ENCODE measurements around the gene LKAAEAR1. TPM values are rescaled to one million over a fixed set of nuclear protein-coding genes. Genes with fewer than 3 reads are reported as not detected.

The LKAAEAR1 gene
- total RNA-seq, 4 donors from 2014 or later, result not detected

- H3K9me3 ChIP-seq, result no peaks in the 10 kb centered on the region
- peak within 1 kb of the TSS; percentile 73 to 95 (median 82) for H3K27ac ChIP-seq
- H3K27me3 ChIP-seq, result peaks cover 0 to 15% of the 10 kb centered on the region in 2 donors
- peak in 1 of 3 donors; percentile 67 for DNase-seq
- peak within 1 kb of the TSS; percentile 63 to 81 (median 75) for H3K4me3 ChIP-seq
- TF ChIP-seq POLR2A (IDR thresholded peaks at IDR 0.05) (no peak), CTCF (IDR thresholded peaks at IDR 0.05) (no peak)
- H3K4me1 ChIP-seq, result peaks cover 0 to 40% (median 22%) of the 10 kb centered on the region in 4 donors
- peaks cover 0 to 5% (median 0%) of the 10 kb centered on the region in 3 donors for H3K36me3 ChIP-seq
Measured at GRCh38 chr20:64080013-64080812, 4.0 kb downstream of the LKAAEAR1 start, which contains the start of gene OPRL1. OPRL1 (plus strand) TSS chr20:64080082; CDS start chr20:64092721, 12,639 bp downstream.

GRCh38 chr20:64079273-64080012, 4.8 kb downstream of the LKAAEAR1 start, which contains the start of gene RGS19:
RGS19 (minus strand) TSS chr20:64079518; CDS start chr20:64076886, 2,632 bp downstream.
- H3K27me3 ChIP-seq, result peaks cover 0 to 9% of the 10 kb centered on the region in 2 donors
- TF ChIP-seq POLR2A (IDR thresholded peaks at IDR 0.05) (no peak), CTCF (IDR thresholded peaks at IDR 0.05) (no peak)

GRCh38 chr20:64078934-64079272, 5.3 kb downstream of the LKAAEAR1 start:
- H3K4me1 ChIP-seq, result peaks cover 0 to 34% (median 19%) of the 10 kb centered on the region in 4 donors
- H3K27me3 ChIP-seq, result peaks cover 0 to 5% of the 10 kb centered on the region in 2 donors
- no peak for TF ChIP-seq CTCF (IDR thresholded peaks at IDR 0.05)
- TF ChIP-seq POLR2A (IDR thresholded peaks at IDR 0.05), result no peak
- DNase-seq, result no peak
- peak overlapping the region; percentile 63 to 81 (median 75) for H3K4me3 ChIP-seq
- no peaks in the 10 kb centered on the region for H3K9me3 ChIP-seq
- H3K27ac ChIP-seq, result peak overlapping the region; percentile 73 to 95 (median 82)
- H3K36me3 ChIP-seq, result peaks cover 0 to 12% (median 0%) of the 10 kb centered on the region in 3 donors

More at GRCh38 chr20:64079273-64080012, 4.8 kb downstream of the LKAAEAR1 start, which contains the start of gene RGS19:
- Histone ChIP-seq H3K4me1 (peaks cover 0 to 39% (median 22%) of the 10 kb centered on the region in 4 donors), H3K36me3 (peaks cover 0 to 7% (median 0%) of the 10 kb centered on the region in 3 donors), H3K27ac (peak within 1 kb of the TSS; percentile 73 to 95 (median 82)), H3K9me3 (no peaks in the 10 kb centered on the region), H3K4me3 (peak within 1 kb of the TSS; percentile 63 to 81 (median 75))
- peak; percentile 71 to 94 (median 93) for DNase-seq

GRCh38 chr20:64077876-64078551, 6.2 kb downstream of the LKAAEAR1 start:
- no peaks in the 10 kb centered on the region for H3K9me3 ChIP-seq
- peaks cover 0 to 21% (median 0%) of the 10 kb centered on the region in 3 donors for H3K36me3 ChIP-seq
- no peaks in the 10 kb centered on the region for H3K27me3 ChIP-seq
- peaks cover 0 to 25% (median 12%) of the 10 kb centered on the region in 4 donors for H3K4me1 ChIP-seq
- H3K4me3 ChIP-seq, result peak overlapping the region; percentile 63 to 81 (median 75)
- DNase-seq, result peak in 2 of 3 donors; percentile 91 to 92
- TF ChIP-seq POLR2A (IDR thresholded peaks at IDR 0.05) (no peak), CTCF (IDR thresholded peaks at IDR 0.05) (no peak)
- peak overlapping the region; percentile 73 to 95 (median 82) for H3K27ac ChIP-seq

- Histone ChIP-seq H3K27ac (peak overlapping the region; percentile 73 to 95 (median 82)), H3K9me3 (no peaks in the 10 kb centered on the region), H3K27me3 (no peaks in the 10 kb centered on the region), H3K36me3 (peaks cover 0 to 25% (median 0%) of the 10 kb centered on the region in 3 donors), H3K4me1 (peaks cover 0 to 28% (median 10%) of the 10 kb centered on the region in 4 donors), H3K4me3 (peak overlapping the region; percentile 38 to 81 (median 68))
- TF ChIP-seq CTCF (IDR thresholded peaks at IDR 0.05), result no peak
- TF ChIP-seq POLR2A (IDR thresholded peaks at IDR 0.05), result no peak
- no peak for DNase-seq
Measured at GRCh38 chr20:64077541-64077875, 6.7 kb downstream of the LKAAEAR1 start.

All from Peyer's patch (tissue), 4 donors.